ENCODE measurements around the gene OSTN. TPM values are rescaled to one million over a fixed set of nuclear protein-coding genes. Genes with fewer than 3 reads are reported as not detected.
"Not testable (repeated sequence)": the region's sequence is repeated elsewhere in the genome, so short reads cannot be mapped to it uniquely, and the experiment has no call there.

Gene OSTN
- total RNA-seq, 5 donors from 2014 or later (not counting 1 experiment from before 2014, with no cell fraction given): not detected

DNA sequence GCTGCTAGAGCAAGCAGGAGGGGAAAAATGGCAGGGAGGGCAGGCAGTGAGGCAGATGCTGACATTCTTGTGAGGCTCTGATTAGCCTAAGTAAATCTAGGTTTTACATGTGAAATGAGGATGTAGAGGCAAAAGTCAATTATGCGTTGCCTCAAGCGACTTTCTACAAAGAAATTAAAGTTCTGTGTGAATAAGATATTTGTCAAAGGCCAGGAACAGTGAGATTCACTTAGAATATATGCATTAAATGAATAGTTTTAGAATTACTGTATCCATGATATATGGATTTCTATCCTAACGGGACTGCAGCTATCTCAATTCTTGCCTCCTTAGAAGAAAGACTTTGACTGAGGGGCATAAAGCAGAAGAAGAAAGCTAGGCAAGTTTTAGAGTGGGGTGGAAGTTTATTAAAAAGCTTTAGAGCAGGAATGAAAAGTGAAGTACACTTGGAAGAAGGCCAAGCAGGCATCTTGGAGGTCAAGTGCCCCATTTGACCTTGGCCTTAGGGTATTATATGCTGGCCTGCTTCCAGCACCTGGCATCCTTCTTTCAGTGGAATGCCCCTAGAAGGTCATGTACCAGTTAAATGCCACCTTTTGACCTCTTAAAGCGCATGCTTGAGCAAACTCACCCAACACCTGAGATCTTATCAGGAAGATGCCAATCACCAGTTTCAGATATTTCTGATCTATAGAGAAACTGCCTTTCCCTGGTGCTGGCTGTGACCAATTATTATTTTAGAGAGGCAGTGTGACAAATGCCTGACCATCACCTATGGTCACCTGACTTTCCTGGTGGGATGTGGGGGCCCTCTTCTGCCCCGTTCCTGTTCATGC is 38.2 kb downstream of the OSTN start:
- WGBS (ENCODE audit: insufficient coverage): 57% methylated on average over 1 of the region's 5 CpGs

DNA sequence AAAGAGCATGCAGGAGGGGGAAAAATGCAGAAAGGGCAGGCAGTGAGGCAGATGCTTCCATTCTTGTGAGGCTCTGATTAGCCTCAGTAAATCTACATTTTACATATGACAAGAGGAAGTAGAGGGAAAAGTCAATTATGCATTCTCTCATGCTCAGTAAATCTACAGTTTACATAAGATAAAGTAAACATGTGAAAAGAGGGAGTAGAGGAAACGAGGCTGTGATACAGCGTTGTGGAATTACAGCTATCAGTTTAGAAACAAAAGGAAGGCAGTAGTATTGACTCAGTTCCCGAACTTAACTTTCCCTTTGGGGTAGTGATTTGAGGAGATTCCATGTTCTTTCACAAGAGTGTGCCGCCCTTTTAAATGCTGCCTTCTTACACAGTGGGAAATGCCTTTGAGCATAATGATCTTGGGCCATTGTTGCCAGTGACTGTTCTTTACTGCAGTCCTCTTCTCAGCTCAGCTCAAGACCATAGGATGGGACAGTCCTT is 39.3 kb downstream of the OSTN start:
- H3K4me3 Mint-ChIP-seq: no peak overlapping the region
- no peaks in the 10 kb centered on the region for H3K36me3 Mint-ChIP-seq
- Histone ChIP-seq H3K9me3 (no peaks in the 10 kb centered on the region), H3K4me1 (ENCODE audit: control insufficient read depth in 1 of 2, extremely low read depth in 1 of 2, insufficient read depth in 2 of 2, low read length in 2 of 2) (no peaks in the 10 kb centered on the region), H3K27me3 (replicated peaks in 1 of 2; ENCODE audit: control insufficient read depth in 2 of 2, extremely low read depth in 1 of 2, insufficient read depth in 2 of 2, low read length in 1 of 2) (no peaks in the 10 kb centered on the region), H3K36me3 (ENCODE audit: control insufficient read depth in 2 of 2, extremely low read depth in 1 of 2, insufficient read depth in 1 of 2, low read length in 1 of 2) (no peaks in the 10 kb centered on the region), H3K4me3 (ENCODE audit: control insufficient read depth in 1 of 2, extremely low read depth in 1 of 2, low read length in 1 of 2) (no peak overlapping the region), H3K27ac (ENCODE audit: low read length) (no peak overlapping the region)
- POLR2A ChIA-PET: no interaction called here
- ATAC-seq (replicated peaks in 1 of 4): no peak
- no peak overlapping the region for H3K27ac Mint-ChIP-seq
- 83% methylated on average over 1 of the region's 4 CpGs for WGBS (ENCODE audit: insufficient coverage)
- H3K9me3 Mint-ChIP-seq: peaks cover 0 to 4% (median 0%) of the 10 kb centered on the region in 3 donors
- no peak for DNase-seq
- CTCF ChIA-PET: no interaction called here
- H3K4me1 Mint-ChIP-seq: no peaks in the 10 kb centered on the region
- H3K27me3 Mint-ChIP-seq: no peaks in the 10 kb centered on the region

More for the DNA sequence above, 38.2 kb downstream of the OSTN start:
- no peaks in the 10 kb centered on the region for H3K36me3 Mint-ChIP-seq
- H3K36me3 ChIP-seq (ENCODE audit: control insufficient read depth in 2 of 2, extremely low read depth in 1 of 2, insufficient read depth in 1 of 2, low read length in 1 of 2): no peaks in the 10 kb centered on the region
- no peak overlapping the region for H3K27ac ChIP-seq (ENCODE audit: low read length)
- no peak overlapping the region for H3K4me3 ChIP-seq (ENCODE audit: control insufficient read depth in 1 of 2, extremely low read depth in 1 of 2, low read length in 1 of 2)
- H3K9me3 Mint-ChIP-seq: peaks cover 0 to 4% (median 0%) of the 10 kb centered on the region in 3 donors
- H3K27me3 ChIP-seq (replicated peaks in 1 of 2; ENCODE audit: control insufficient read depth in 2 of 2, extremely low read depth in 1 of 2, insufficient read depth in 2 of 2, low read length in 1 of 2): no peaks in the 10 kb centered on the region
- no peak overlapping the region for H3K4me3 Mint-ChIP-seq
- H3K4me1 Mint-ChIP-seq: no peaks in the 10 kb centered on the region
- H3K27ac Mint-ChIP-seq: no peak overlapping the region
- ChIA-PET POLR2A (no interaction called here), CTCF (no interaction called here)
- no peak for ATAC-seq (replicated peaks in 1 of 4)
- H3K27me3 Mint-ChIP-seq: no peaks in the 10 kb centered on the region
- no peaks in the 10 kb centered on the region for H3K9me3 ChIP-seq
- DNase-seq: no peak
- H3K4me1 ChIP-seq (ENCODE audit: control insufficient read depth in 1 of 2, extremely low read depth in 1 of 2, insufficient read depth in 2 of 2, low read length in 2 of 2): no peaks in the 10 kb centered on the region

GRCh38 chr3:191239407-191240031 is 40.5 kb downstream of the OSTN start:
- no peaks in the 10 kb centered on the region for H3K27me3 ChIP-seq (replicated peaks in 1 of 2; ENCODE audit: control insufficient read depth in 2 of 2, extremely low read depth in 1 of 2, insufficient read depth in 2 of 2, low read length in 1 of 2)
- H3K36me3 ChIP-seq (ENCODE audit: control insufficient read depth in 2 of 2, extremely low read depth in 1 of 2, insufficient read depth in 1 of 2, low read length in 1 of 2): no peaks in the 10 kb centered on the region
- Mint-ChIP-seq H3K4me3 (no peak overlapping the region), H3K27me3 (no peaks in the 10 kb centered on the region), H3K9me3 (peaks cover 0 to 4% (median 0%) of the 10 kb centered on the region in 3 donors), H3K36me3 (no peaks in the 10 kb centered on the region), H3K27ac (no peak overlapping the region), H3K4me1 (no peaks in the 10 kb centered on the region)
- DNase-seq (no peak), ATAC-seq (replicated peaks in 1 of 4) (no peak)
- no peak overlapping the region for H3K4me3 ChIP-seq (ENCODE audit: control insufficient read depth in 1 of 2, extremely low read depth in 1 of 2, low read length in 1 of 2)
- no CpG with 5 or more reads among the region's 1 CpG for WGBS (ENCODE audit: insufficient coverage)
- no peak overlapping the region for H3K27ac ChIP-seq (ENCODE audit: low read length)
- ChIA-PET CTCF (no interaction called here), POLR2A (no interaction called here)
- H3K4me1 ChIP-seq (ENCODE audit: control insufficient read depth in 1 of 2, extremely low read depth in 1 of 2, insufficient read depth in 2 of 2, low read length in 2 of 2): no peaks in the 10 kb centered on the region
- no peaks in the 10 kb centered on the region for H3K9me3 ChIP-seq

DNA sequence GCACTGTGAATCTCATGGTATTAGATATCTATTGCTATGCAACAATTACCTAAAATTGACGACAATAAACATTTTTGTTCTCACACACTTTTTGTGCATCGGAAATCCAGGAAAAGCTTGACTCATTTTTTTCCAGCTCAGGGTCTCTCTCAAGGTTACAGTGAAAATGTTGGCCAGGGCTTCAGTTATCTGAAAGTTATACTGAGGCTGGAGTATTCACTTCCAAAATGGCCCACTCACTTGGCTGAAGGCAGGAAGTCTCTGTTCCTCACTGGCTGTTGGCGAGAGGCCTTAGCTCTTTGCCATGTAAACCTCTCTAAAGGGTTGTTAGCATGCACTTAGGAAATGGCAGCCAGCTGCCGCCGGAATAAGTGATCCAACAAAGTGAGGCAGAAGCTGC is 41.4 kb downstream of the OSTN start:
- Mint-ChIP-seq H3K4me1 (peaks cover 0 to 4% (median 2%) of the 10 kb centered on the region in 3 donors), H3K27ac (no peak overlapping the region), H3K27me3 (no peaks in the 10 kb centered on the region), H3K9me3 (peaks cover 0 to 3% (median 0%) of the 10 kb centered on the region in 3 donors), H3K4me3 (no peak overlapping the region), H3K36me3 (no peaks in the 10 kb centered on the region)
- WGBS (ENCODE audit: insufficient coverage): 60% methylated on average over 1 of the region's 5 CpGs
- POLR2A ChIA-PET: interaction anchor here in 1 of 2 donors (0.6 kb wide), 1 partner anchor 8 kb away, joined by 4 read pairs; no protein-coding TSS in a partner anchor
- no peaks in the 10 kb centered on the region for H3K27me3 ChIP-seq (replicated peaks in 1 of 2; ENCODE audit: control insufficient read depth in 2 of 2, extremely low read depth in 1 of 2, insufficient read depth in 2 of 2, low read length in 1 of 2)
- no peaks in the 10 kb centered on the region for H3K36me3 ChIP-seq (ENCODE audit: control insufficient read depth in 2 of 2, extremely low read depth in 1 of 2, insufficient read depth in 1 of 2, low read length in 1 of 2)
- H3K9me3 ChIP-seq: no peaks in the 10 kb centered on the region
- no peak overlapping the region for H3K4me3 ChIP-seq (ENCODE audit: control insufficient read depth in 1 of 2, extremely low read depth in 1 of 2, low read length in 1 of 2)
- H3K27ac ChIP-seq (ENCODE audit: low read length): no peak overlapping the region
- CTCF ChIA-PET: no interaction called here
- DNase-seq: no peak
- H3K4me1 ChIP-seq (ENCODE audit: control insufficient read depth in 1 of 2, extremely low read depth in 1 of 2, insufficient read depth in 2 of 2, low read length in 2 of 2): no peaks in the 10 kb centered on the region
- ATAC-seq (replicated peaks in 1 of 4): no peak

- no peak overlapping the region for H3K4me3 Mint-ChIP-seq
- POLR2A ChIA-PET: no interaction called here
- peak in 1 of 35 experiments; percentile 8 for DNase-seq
- WGBS (ENCODE audit: insufficient coverage): no CpG with 5 or more reads among the region's 2 CpGs
- peaks cover 0 to 4% (median 2%) of the 10 kb centered on the region in 3 donors for H3K4me1 Mint-ChIP-seq
- H3K4me3 ChIP-seq (ENCODE audit: control insufficient read depth in 1 of 2, extremely low read depth in 1 of 2, low read length in 1 of 2): no peak overlapping the region
- no peaks in the 10 kb centered on the region for H3K27me3 Mint-ChIP-seq
- H3K36me3 ChIP-seq (ENCODE audit: control insufficient read depth in 2 of 2, extremely low read depth in 1 of 2, insufficient read depth in 1 of 2, low read length in 1 of 2): no peaks in the 10 kb centered on the region
- no peaks in the 10 kb centered on the region for H3K9me3 ChIP-seq
- ATAC-seq (replicated peaks in 1 of 4): no peak
- no peak overlapping the region for H3K27ac ChIP-seq (ENCODE audit: low read length)
- CTCF ChIA-PET: interaction anchor here in 1 of 2 donors (0.5 to 0.6 kb wide), 2 partner anchors 135 to 626 kb away, joined by 3 read pairs; no protein-coding TSS in a partner anchor
- no peaks in the 10 kb centered on the region for H3K27me3 ChIP-seq (replicated peaks in 1 of 2; ENCODE audit: control insufficient read depth in 2 of 2, extremely low read depth in 1 of 2, insufficient read depth in 2 of 2, low read length in 1 of 2)
- H3K9me3 Mint-ChIP-seq: no peaks in the 10 kb centered on the region
- H3K27ac Mint-ChIP-seq: no peak overlapping the region
- H3K36me3 Mint-ChIP-seq: no peaks in the 10 kb centered on the region
- H3K4me1 ChIP-seq (ENCODE audit: control insufficient read depth in 1 of 2, extremely low read depth in 1 of 2, insufficient read depth in 2 of 2, low read length in 2 of 2): no peaks in the 10 kb centered on the region
These were observed 45.3 kb downstream of the OSTN start for GRCh38 chr3:191244242-191244867.

- H3K27ac Mint-ChIP-seq; CTCF ChIA-PET; H3K4me1 Mint-ChIP-seq; POLR2A ChIA-PET; H3K27ac ChIP-seq (ENCODE audit: low read length); H3K27me3 ChIP-seq (replicated peaks in 1 of 2; ENCODE audit: control insufficient read depth in 2 of 2, extremely low read depth in 1 of 2, insufficient read depth in 2 of 2, low read length in 1 of 2); H3K4me3 ChIP-seq (ENCODE audit: control insufficient read depth in 1 of 2, extremely low read depth in 1 of 2, low read length in 1 of 2); H3K4me1 ChIP-seq (ENCODE audit: control insufficient read depth in 1 of 2, extremely low read depth in 1 of 2, insufficient read depth in 2 of 2, low read length in 2 of 2); H3K36me3 ChIP-seq (ENCODE audit: control insufficient read depth in 2 of 2, extremely low read depth in 1 of 2, insufficient read depth in 1 of 2, low read length in 1 of 2); H3K27me3 Mint-ChIP-seq; H3K9me3 ChIP-seq; H3K36me3 Mint-ChIP-seq; H3K4me3 Mint-ChIP-seq; H3K9me3 Mint-ChIP-seq: not testable (repeated sequence)
- ATAC-seq (replicated peaks in 1 of 4) (peak in 1 of 4 experiments; percentile 77), DNase-seq (peak in 8 of 35 experiments; percentile 0 to 34 (median 4))
- WGBS (ENCODE audit: insufficient coverage): no CpG with 5 or more reads among the region's 5 CpGs
These were observed 47.0 kb downstream of the OSTN start for GRCh38 chr3:191246034-191246433.

All from T-cell (primary cell).